Sigmoid colon (tissue), 7 donors: ENCODE results near the gene TEDC2. TPM values are rescaled to one million over a fixed set of nuclear protein-coding genes. Genes with fewer than 3 reads are reported as not detected.
A peak's percentile ranks its signal among the peaks of the same experiment; 100 is the strongest.

Experiments used
- DNase-seq: peaks from one replicate; pipeline ENCODE4 v3.0.0-alpha.2; 2019
- H3K27ac ChIP-seq, 4 donors: fragments of 200-600 bp; sonication (generic); one replicate each; pipeline ENCODE4 v1.5.1; 2016 to 2019; ENCODE audit warnings: mild to moderate bottlenecking in 1 of 4
- H3K27me3 ChIP-seq, 3 donors: fragments of 200-600 bp; sonication (generic); one replicate each; pipeline ENCODE4 v1.5.1; 2019; ENCODE audit warnings: mild to moderate bottlenecking in 1 of 3
- H3K36me3 ChIP-seq, 4 donors: fragments of 200-600 bp; sonication (generic); one replicate each; pipeline ENCODE4 v1.5.1; 2016 to 2019
- H3K4me1 ChIP-seq, 4 donors: fragments of 200-600 bp; sonication (generic); one replicate each; pipeline ENCODE4 v1.5.1; 2017 to 2019
- H3K4me3 ChIP-seq, 4 donors: fragments of 200-600 bp; sonication (generic); one replicate each; pipeline ENCODE4 v1.5.1; 2017 to 2019; ENCODE audit warnings: mild to moderate bottlenecking in 2 of 4, moderate library complexity in 1 of 4
- H3K9me3 ChIP-seq, 4 donors: fragments of 200-600 bp in 3 of 4; sonication (generic) in 3 of 4; one replicate each; pipeline versions ENCODE4 v1.5.1 to v1.6.1; 2013 to 2019
- EP300 ChIP-seq, 4 donors: sonication (generic); formaldehyde crosslinking; IDR thresholded peaks; one replicate each; pipeline ENCODE4 v1.6.1; 2017; ENCODE audit warnings: antibody characterized with exemption in 4 of 4
- POLR2A ChIP-seq, 2 donors: fragments of 450-650 bp; IDR thresholded peaks; one replicate each; pipeline ENCODE4 v1.6.1; 2016; ENCODE audit warnings: antibody characterized with exemption in 2 of 2, mild to moderate bottlenecking in 2 of 2, moderate library complexity in 2 of 2
- POLR2AphosphoS5 ChIP-seq, 4 donors: sonication (generic); formaldehyde crosslinking; IDR thresholded peaks; one replicate each; pipeline ENCODE4 v1.6.1; 2017; ENCODE audit warnings: antibody characterized with exemption in 4 of 4
- WGBS, 2 donors: extraction: QIAGEN DNeasy Blood & Tissue Kit; methylation state at CpG; one replicate each; pipeline ENCODE4 v1.1.7; 2013; 5-methylcytosine and 5-hydroxymethylcytosine counted together
- intact Hi-C: fragments of 100-400 bp; cut with DNase I; formaldehyde crosslinking; loops from one replicate; pipeline ENCODE4 v1.15.1; 2023
- polyA plus RNA-seq, 3 donors: library from polyadenylated mRNA; stranded (reverse); fragments of 200-250 nt; gene quantifications; one replicate each; pipeline ENCODE4 v1.2.3, GENCODE V29; 2013
- total RNA-seq, 4 donors: library from RNA; depleted of rRNA; stranded (reverse); fragments of >200 nt; gene quantifications; one replicate each; pipeline ENCODE4 v1.1.0, GENCODE V29; 2016
- TF ChIP-seq, protein P1 (sequence below), 4 experiments: fragments of 450-650 bp in 3 of 4; fragments of 200-600 bp in 1 of 4; IDR thresholded peaks; one replicate each; pipeline ENCODE4 v1.5.1; 2016 to 2019; ENCODE audit warnings: antibody characterized with exemption in 4 of 4, mild to moderate bottlenecking in 3 of 4, moderate library complexity in 2 of 4
- donor health status: healthy with polysubstance abuse.
- donor health status: Bipolar disorder and iron deficiency.
- donor health status: healthy.

The TEDC2 gene
- total and polyA plus RNA-seq, 7 donors = 0.60 to 10.6 (median 5.3) TPM; not detected in 3

DNA sequence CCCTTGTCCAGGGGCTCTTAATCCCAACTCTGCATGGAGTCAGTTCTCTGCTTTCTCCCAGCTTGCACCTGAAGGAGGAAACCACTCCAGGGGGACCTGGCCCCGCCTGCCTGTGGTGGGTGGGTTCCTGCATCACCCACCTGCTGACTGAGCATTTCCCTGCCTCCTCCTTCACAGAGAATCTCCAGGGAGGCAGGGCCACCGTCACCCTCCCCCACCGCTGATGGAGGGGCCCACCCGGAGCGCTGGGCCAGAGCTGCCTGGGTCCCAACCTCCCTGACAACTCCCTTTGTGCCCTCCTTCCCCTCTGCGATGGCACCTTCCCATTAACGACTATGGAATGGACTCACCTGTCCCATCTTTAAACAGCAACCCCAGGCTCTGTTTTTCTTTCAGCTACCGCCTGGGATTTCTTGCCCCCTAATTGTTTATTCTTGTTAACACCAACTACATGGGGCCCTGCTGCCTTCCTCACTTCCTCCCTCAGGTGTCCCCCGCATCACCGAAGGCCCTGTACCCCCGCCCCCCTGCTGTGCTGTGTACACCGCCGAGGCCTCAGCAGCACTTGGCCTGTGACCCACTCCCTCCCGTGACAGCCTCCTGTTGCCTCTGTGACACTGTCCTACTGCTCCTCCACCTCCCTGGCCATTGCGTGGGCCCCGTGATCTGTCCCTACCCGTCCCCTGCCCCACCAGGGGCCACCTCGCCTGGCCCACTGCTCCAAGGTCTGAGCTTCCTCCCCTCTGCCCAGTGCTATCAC is 842 bp upstream of the TEDC2 start:
- H3K27ac ChIP-seq = peak overlapping the region in 3 of 4 donors; percentile 57 to 64 (median 59)
- no peaks in the 10 kb centered on the region for H3K27me3 ChIP-seq
- TF ChIP-seq POLR2A (IDR thresholded peaks at IDR 0.05) = no peak
- TF ChIP-seq, protein P1, sequence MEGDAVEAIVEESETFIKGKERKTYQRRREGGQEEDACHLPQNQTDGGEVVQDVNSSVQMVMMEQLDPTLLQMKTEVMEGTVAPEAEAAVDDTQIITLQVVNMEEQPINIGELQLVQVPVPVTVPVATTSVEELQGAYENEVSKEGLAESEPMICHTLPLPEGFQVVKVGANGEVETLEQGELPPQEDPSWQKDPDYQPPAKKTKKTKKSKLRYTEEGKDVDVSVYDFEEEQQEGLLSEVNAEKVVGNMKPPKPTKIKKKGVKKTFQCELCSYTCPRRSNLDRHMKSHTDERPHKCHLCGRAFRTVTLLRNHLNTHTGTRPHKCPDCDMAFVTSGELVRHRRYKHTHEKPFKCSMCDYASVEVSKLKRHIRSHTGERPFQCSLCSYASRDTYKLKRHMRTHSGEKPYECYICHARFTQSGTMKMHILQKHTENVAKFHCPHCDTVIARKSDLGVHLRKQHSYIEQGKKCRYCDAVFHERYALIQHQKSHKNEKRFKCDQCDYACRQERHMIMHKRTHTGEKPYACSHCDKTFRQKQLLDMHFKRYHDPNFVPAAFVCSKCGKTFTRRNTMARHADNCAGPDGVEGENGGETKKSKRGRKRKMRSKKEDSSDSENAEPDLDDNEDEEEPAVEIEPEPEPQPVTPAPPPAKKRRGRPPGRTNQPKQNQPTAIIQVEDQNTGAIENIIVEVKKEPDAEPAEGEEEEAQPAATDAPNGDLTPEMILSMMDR (IDR thresholded peaks at IDR 0.05) = no peak
- no peak for TF ChIP-seq POLR2AphosphoS5 (IDR thresholded peaks at IDR 0.05)
- no peak for TF ChIP-seq EP300 (IDR thresholded peaks at IDR 0.05)
- no peak for DNase-seq
- H3K9me3 ChIP-seq = no peaks in the 10 kb centered on the region
- H3K4me3 ChIP-seq = peak overlapping the region; percentile 38 to 57 (median 54)
- intact Hi-C loops = loop anchor here (5.0 kb wide), 1 partner anchor 43 kb away; no protein-coding TSS in a partner anchor
- peaks cover 0 to under 1% (median 0%) of the 10 kb centered on the region in 4 donors for H3K36me3 ChIP-seq
- peaks cover 0 to 17% (median 16%) of the 10 kb centered on the region in 4 donors for H3K4me1 ChIP-seq
- 20 to 37% methylated on average over 18 of the region's 18 CpGs for WGBS, 2 donors

DNA sequence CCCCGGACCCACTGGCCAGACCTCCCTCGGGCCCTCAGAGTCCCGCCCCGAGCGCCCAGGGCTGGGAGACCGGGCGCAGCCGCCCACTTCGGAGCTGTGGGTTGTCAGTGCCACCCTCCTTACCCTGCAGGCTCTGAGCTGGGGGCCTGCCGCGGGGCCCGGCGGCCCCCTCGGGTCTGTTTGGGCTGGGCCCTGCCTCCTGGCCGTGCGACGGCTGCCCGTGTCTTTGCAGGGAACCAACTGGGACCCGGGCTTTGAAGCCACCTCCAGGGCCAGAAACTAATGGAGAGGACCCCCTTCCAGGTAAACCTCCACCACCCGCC is 443 bp downstream of the TEDC2 start:
- Histone ChIP-seq H3K36me3 (no peaks in the 10 kb centered on the region), H3K4me3 (peak overlapping the region in 3 of 4 donors; percentile 51 to 57 (median 56)), H3K9me3 (no peaks in the 10 kb centered on the region), H3K27ac (no peak overlapping the region), H3K27me3 (no peaks in the 10 kb centered on the region), H3K4me1 (peaks cover 0 to 17% (median 16%) of the 10 kb centered on the region in 4 donors)
- TF ChIP-seq EP300 (IDR thresholded peaks at IDR 0.05) (no peak), POLR2A (IDR thresholded peaks at IDR 0.05) (no peak), POLR2AphosphoS5 (IDR thresholded peaks at IDR 0.05) (no peak)
- TF ChIP-seq, protein P1 (IDR thresholded peaks at IDR 0.05) = no peak
- 5 to 6% methylated on average over 20 of the region's 20 CpGs for WGBS, 2 donors
- intact Hi-C loops = no loop called here
- no peak for DNase-seq

DNA sequence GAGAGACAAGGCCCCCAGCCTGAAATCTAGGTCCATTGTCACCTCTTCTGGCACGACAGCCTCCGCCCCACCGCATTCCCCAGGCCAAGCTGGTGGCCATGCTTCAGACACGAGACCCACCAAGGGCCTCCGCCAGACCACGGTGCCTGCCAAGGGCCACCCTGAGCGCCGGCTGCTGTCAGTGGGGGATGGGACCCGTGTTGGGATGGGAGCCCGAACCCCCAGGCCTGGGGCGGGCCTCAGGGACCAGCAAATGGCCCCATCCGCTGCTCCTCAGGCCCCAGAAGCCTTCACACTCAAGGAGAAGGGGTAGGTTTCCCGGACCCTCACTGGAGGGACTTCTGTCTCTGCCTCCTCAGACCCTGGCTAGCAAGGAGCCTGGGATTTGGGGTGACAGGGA is 1.0 kb downstream of the TEDC2 start:
- Histone ChIP-seq H3K27ac (no peak overlapping the region), H3K9me3 (no peaks in the 10 kb centered on the region), H3K4me1 (peaks cover 0 to 17% (median 16%) of the 10 kb centered on the region in 4 donors), H3K27me3 (no peaks in the 10 kb centered on the region), H3K4me3 (no peak overlapping the region), H3K36me3 (no peaks in the 10 kb centered on the region)
- TF ChIP-seq POLR2A (IDR thresholded peaks at IDR 0.05) = no peak
- whole genome bisulfite sequencing, 2 donors = 89% methylated on average over 13 of the region's 13 CpGs
- intact Hi-C loops = no loop called here
- no peak for DNase-seq

DNA sequence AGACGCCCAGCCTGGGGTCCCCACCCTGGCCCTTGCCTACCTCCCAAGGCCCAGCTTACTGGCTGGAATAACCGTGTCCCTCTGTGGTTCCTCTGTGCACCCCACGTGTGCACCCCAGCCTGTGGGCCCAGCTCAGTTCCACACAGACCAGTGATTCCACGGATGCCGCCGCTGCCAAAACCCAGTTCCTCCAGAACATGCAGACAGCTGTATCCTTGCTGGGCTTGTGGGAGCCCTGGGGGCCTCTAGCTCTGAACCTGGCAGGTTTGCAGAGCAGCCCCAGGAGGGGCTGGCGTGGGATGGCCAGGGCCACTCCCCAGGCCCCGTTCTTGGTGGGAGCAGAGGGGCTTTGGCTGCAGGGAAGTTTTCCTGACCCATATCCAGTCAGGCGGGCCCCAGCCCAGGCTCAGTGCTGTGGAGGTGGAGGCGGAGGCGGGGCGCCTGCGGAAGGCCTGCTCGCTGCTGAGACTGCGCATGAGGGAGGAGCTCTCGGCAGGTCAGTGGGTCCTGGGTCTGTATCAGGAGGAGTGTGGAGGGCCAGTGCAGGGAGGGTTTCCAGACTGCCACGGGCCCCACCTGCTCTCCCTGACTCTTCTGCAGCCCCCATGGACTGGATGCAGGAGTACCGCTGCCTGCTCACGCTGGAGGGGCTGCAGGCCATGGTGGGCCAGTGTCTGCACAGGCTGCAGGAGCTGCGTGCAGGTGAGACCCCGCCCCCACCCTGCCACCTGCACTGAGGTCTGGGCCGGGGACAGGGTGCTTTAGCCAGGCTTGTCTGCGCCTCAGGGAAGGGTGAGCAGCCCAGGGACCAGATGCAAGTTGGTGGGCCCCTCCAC is 2.3 kb downstream of the TEDC2 start:
- Histone ChIP-seq H3K27me3 (peaks cover 0 to 5% (median 0%) of the 10 kb centered on the region in 3 donors), H3K36me3 (no peaks in the 10 kb centered on the region), H3K4me1 (peaks cover 0 to 19% (median 17%) of the 10 kb centered on the region in 4 donors), H3K9me3 (no peaks in the 10 kb centered on the region), H3K27ac (no peak overlapping the region), H3K4me3 (no peak overlapping the region)
- TF ChIP-seq POLR2AphosphoS5 (IDR thresholded peaks at IDR 0.05) (no peak), POLR2A (IDR thresholded peaks at IDR 0.05) (no peak), EP300 (IDR thresholded peaks at IDR 0.05) (no peak)
- TF ChIP-seq, protein P1 (IDR thresholded peaks at IDR 0.05) = no peak
- no peak for DNase-seq
- WGBS, 2 donors = 93 to 97% methylated on average over 23 of the region's 23 CpGs
- intact Hi-C loops = no loop called here

DNA sequence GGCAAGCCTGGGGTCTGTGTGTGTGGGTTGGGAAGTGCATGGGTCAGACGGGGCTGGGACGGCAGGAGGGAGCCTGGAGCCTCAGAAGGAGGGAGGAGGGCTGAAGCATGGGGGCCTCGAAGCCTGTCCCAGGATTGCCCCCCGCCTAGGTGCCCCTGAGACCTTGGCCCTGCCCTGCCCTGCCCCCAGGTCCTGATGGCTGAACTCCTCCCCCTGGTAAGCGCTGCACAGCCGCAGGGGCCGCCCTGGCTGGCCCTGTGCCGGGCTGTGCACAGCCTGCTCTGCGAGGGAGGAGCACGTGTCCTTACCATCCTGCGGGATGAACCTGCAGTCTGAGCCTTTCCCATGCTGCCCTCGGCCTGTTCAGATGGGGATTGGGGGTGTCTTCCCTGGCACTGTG is 4.4 kb downstream of the TEDC2 start:
- no peaks in the 10 kb centered on the region for H3K36me3 ChIP-seq
- H3K27me3 ChIP-seq = peaks cover 7 to 24% (median 8%) of the 10 kb centered on the region in 3 donors
- TF ChIP-seq, protein P1 (IDR thresholded peaks at IDR 0.05) = no peak
- no peak for TF ChIP-seq POLR2AphosphoS5 (IDR thresholded peaks at IDR 0.05)
- TF ChIP-seq POLR2A (IDR thresholded peaks at IDR 0.05) = no peak
- no peak for TF ChIP-seq EP300 (IDR thresholded peaks at IDR 0.05)
- intact Hi-C loops = no loop called here
- no peak for DNase-seq
- peaks cover 0 to 33% (median 29%) of the 10 kb centered on the region in 4 donors for H3K4me1 ChIP-seq
- H3K27ac ChIP-seq = no peak overlapping the region
- 88 to 91% methylated on average over 12 of the region's 12 CpGs for WGBS, 2 donors
- H3K4me3 ChIP-seq = no peak overlapping the region
- H3K9me3 ChIP-seq = no peaks in the 10 kb centered on the region
